B cell (primary cell): ENCODE results near the gene UTP4. TPM values are rescaled to one million over a fixed set of nuclear protein-coding genes. Genes with fewer than 3 reads are reported as not detected.

Experiments used
- ATAC-seq: fragments of 200-7000 bp; cut with Tn5 transposase; one replicate; pipeline ENCODE4 v1.10.0; 2021; ENCODE audit warnings: low read depth, mild to moderate bottlenecking, moderate number of reproducible peaks, moderate library complexity
- CTCF ChIA-PET: fragments of 350-600 bp; sonication (Branson Sonifier 250); formaldehyde crosslinking; loops from one replicate; lab custom pipeline; 2021; ENCODE audit warnings: antibody characterized with exemption, inconsistent platforms; lab: Charles Lee
- POLR2A ChIA-PET: fragments of 350-600 bp; sonication (Branson Sonifier 250); formaldehyde crosslinking; loops from one replicate; lab custom pipeline; 2021; ENCODE audit warnings: antibody characterized with exemption; lab: Charles Lee
- DNase-seq: peaks from one replicate; pipeline ENCODE4 v3.0.0; 2013
- H2AFZ ChIP-seq: 2 replicates; pipeline ENCODE4 v1.6.1; 2012; ENCODE audit warnings: mild to moderate bottlenecking, low read depth, low read length; ENCODE audit not compliant: insufficient read depth, poor library complexity, severe bottlenecking
- H3K27ac ChIP-seq, 2 donors: 1 replicate in 1 of 2; 2 replicates in 1 of 2; pipeline ENCODE4 v1.5.1; 2012 to 2013; ENCODE audit warnings: low read length in 2 of 2, mild to moderate bottlenecking in 2 of 2, moderate library complexity in 1 of 2
- H3K27me3 ChIP-seq, 4 experiments: fragments of 200-600 bp in 1 of 4; sonication (generic) in 1 of 4; replicated peaks in 1 of 4; 1 replicate in 2 of 4; 2 replicates in 2 of 4; pipeline versions ENCODE4 v1.6.1 to v1.7.0; 2013 to 2016; ENCODE audit warnings: low read length in 3 of 4, mild to moderate bottlenecking in 2 of 4, mixed read lengths in 1 of 4, moderate library complexity in 1 of 4; ENCODE audit not compliant: insufficient read depth in 4 of 4, control insufficient read depth in 3 of 4; ENCODE audit errors: control extremely low read depth in 1 of 4
- H3K36me3 ChIP-seq, 2 experiments: replicated peaks in 1 of 2; 1 replicate in 1 of 2; 2 replicates in 1 of 2; pipeline versions ENCODE4 v1.6.1 to v1.7.1; 2013; ENCODE audit warnings: low read length in 1 of 2; ENCODE audit not compliant: insufficient read depth in 2 of 2, control insufficient read depth in 1 of 2; ENCODE audit errors: control extremely low read depth in 1 of 2, extremely low read depth in 1 of 2
- H3K4me1 ChIP-seq, 2 donors: fragments of 200-600 bp in 1 of 2; sonication (generic) in 1 of 2; 1 replicate in 1 of 2; 2 replicates in 1 of 2; pipeline versions ENCODE4 v1.5.1 to v1.6.1; 2013 to 2017; ENCODE audit warnings: low read length in 2 of 2; ENCODE audit not compliant: control insufficient read depth in 2 of 2, insufficient read depth in 2 of 2
- H3K4me2 ChIP-seq: replicated peaks from 2 replicates; pipeline ENCODE3; 2012; ENCODE audit warnings: mild to moderate bottlenecking, low read depth, low read length; ENCODE audit not compliant: poor library complexity, severe bottlenecking
- H3K4me3 ChIP-seq, 5 experiments: fragments of 200-600 bp in 1 of 5; sonication (generic) in 1 of 5; 1 replicate in 3 of 5; 2 replicates in 2 of 5; pipeline versions ENCODE4 v1.5.1 to v1.7.0; 2011 to 2016; ENCODE audit warnings: low read length in 4 of 5, mild to moderate bottlenecking in 4 of 5, low read depth in 2 of 5, control low read depth in 1 of 5, moderate library complexity in 1 of 5; ENCODE audit not compliant: insufficient read depth in 1 of 5; ENCODE audit errors: control extremely low read depth in 1 of 5, extremely low read depth in 1 of 5
- H3K79me2 ChIP-seq: fragments of 200-600 bp; sonication (generic); one replicate; pipeline ENCODE4 v1.6.0; 2016; ENCODE audit warnings: low read length; ENCODE audit not compliant: control insufficient read depth, insufficient read depth
- H3K9ac ChIP-seq: fragments of 200-600 bp; sonication (generic); 2 replicates; pipeline ENCODE4 v1.6.1; 2017; ENCODE audit warnings: mild to moderate bottlenecking, low read length, moderate library complexity
- H3K9me3 ChIP-seq, 3 donors: one replicate each; pipeline versions ENCODE4 v1.6.1 to v1.7.1; 2013; ENCODE audit warnings: low read length in 2 of 3; ENCODE audit not compliant: control insufficient read depth in 2 of 3, insufficient read depth in 1 of 3; ENCODE audit errors: control extremely low read depth in 1 of 3
- H4K20me1 ChIP-seq: 2 replicates; pipeline ENCODE4 v1.6.0; 2012; ENCODE audit warnings: mild to moderate bottlenecking, low read length; ENCODE audit not compliant: insufficient read depth, control insufficient read depth, poor library complexity, severe bottlenecking
- H3K27ac Mint-ChIP-seq: one replicate; pipeline ENCODE4 v1.8.0; 2021; ENCODE audit warnings: mixed read lengths
- H3K27me3 Mint-ChIP-seq: one replicate; pipeline ENCODE4 v1.8.0; 2021; ENCODE audit warnings: mixed read lengths
- H3K4me1 Mint-ChIP-seq: one replicate; pipeline ENCODE4 v1.8.0; 2021; ENCODE audit warnings: mixed read lengths
- H3K4me3 Mint-ChIP-seq: one replicate; pipeline ENCODE4 v1.8.0; 2021; ENCODE audit warnings: mixed read lengths
- H3K9me3 Mint-ChIP-seq: one replicate; pipeline ENCODE4 v1.8.0; 2022; ENCODE audit warnings: mixed read lengths; ENCODE audit not compliant: insufficient read depth
- EZH2 ChIP-seq: IDR thresholded peaks from 2 replicates; pipeline ENCODE4 v1.6.1; 2012; ENCODE audit warnings: borderline replicate concordance, low read depth, mild to moderate bottlenecking, moderate library complexity, low read length; ENCODE audit not compliant: insufficient read depth, poor library complexity, severe bottlenecking
- WGBS: methylation state at CpG from one replicate; pipeline ENCODE4 v1.1.5; 2013; ENCODE audit warnings: missing lambda C conversion rate; ENCODE audit not compliant: insufficient coverage; 5-methylcytosine and 5-hydroxymethylcytosine counted together
- intact Hi-C: fragments of 100-400 bp; cut with micrococcal nuclease; formaldehyde crosslinking; loops from one replicate; pipeline ENCODE4 v1.10.0; 2022
- polyA plus RNA-seq: library from polyadenylated mRNA; depleted of rRNA; stranded (reverse); fragments of >200 nt; gene quantifications from 2 replicates; pipeline ENCODE4 v1.2.3, GENCODE V29; 2012
- total RNA-seq, 2 donors: library from RNA; stranded (reverse); fragments of 120-200 nt in 1 of 2; gene quantifications; 1 replicate in 1 of 2; 2 replicates in 1 of 2; pipeline versions ENCODE4 v1.2.3 to v1.2.4, GENCODE V29; 2013 to 2022
- TF ChIP-seq, protein P1 (sequence below): fragments of 200-600 bp; IDR thresholded peaks from one replicate; pipeline ENCODE4 v1.8.0; 2022; ENCODE audit warnings: antibody characterized with exemption, mild to moderate bottlenecking

UTP4 gene
- total and polyA plus RNA-seq, 2 donors (not counting 1 experiment from before 2014, with no cell fraction given), result 24.3 to 30.1 TPM

DNA sequence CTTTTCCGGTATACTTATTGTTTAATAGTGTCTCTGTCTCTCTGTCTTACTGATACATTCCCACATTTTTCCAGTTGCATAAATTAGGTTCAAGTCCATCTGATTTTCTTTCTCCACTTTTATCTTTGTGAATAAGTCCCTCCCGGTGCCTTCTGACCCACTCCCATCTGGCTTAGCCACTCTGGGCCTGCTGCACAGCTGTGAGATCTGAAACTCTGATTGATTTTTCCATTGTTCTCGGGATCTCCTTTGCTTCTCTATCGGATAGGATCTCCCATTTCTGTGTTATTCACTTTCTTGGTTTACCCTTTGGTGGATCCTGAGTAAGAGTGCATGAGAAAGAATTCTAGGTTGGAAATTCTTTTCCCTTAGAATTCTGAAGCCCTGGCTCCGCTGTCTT lies 8.6 kb downstream of the UTP4 start:
- H3K27me3 ChIP-seq, result no peaks in the 10 kb centered on the region
- TF ChIP-seq, protein P1, sequence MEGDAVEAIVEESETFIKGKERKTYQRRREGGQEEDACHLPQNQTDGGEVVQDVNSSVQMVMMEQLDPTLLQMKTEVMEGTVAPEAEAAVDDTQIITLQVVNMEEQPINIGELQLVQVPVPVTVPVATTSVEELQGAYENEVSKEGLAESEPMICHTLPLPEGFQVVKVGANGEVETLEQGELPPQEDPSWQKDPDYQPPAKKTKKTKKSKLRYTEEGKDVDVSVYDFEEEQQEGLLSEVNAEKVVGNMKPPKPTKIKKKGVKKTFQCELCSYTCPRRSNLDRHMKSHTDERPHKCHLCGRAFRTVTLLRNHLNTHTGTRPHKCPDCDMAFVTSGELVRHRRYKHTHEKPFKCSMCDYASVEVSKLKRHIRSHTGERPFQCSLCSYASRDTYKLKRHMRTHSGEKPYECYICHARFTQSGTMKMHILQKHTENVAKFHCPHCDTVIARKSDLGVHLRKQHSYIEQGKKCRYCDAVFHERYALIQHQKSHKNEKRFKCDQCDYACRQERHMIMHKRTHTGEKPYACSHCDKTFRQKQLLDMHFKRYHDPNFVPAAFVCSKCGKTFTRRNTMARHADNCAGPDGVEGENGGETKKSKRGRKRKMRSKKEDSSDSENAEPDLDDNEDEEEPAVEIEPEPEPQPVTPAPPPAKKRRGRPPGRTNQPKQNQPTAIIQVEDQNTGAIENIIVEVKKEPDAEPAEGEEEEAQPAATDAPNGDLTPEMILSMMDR, result no peak
- no peak for TF ChIP-seq EZH2
- H3K4me1 Mint-ChIP-seq, result no peaks in the 10 kb centered on the region
- no peak overlapping the region for H3K4me3 ChIP-seq
- no peaks in the 10 kb centered on the region for H3K4me1 ChIP-seq
- H3K4me3 Mint-ChIP-seq, result no peak overlapping the region
- H3K4me2 ChIP-seq, result no peak overlapping the region
- CTCF ChIA-PET, result interaction anchor here (0.9 to 1.4 kb wide), 2 partner anchors 9 to 17 kb away, joined by 4 to 5 read pairs; no protein-coding TSS in a partner anchor
- no peaks in the 10 kb centered on the region for H4K20me1 ChIP-seq
- no peaks in the 10 kb centered on the region for H3K9me3 ChIP-seq
- no peak overlapping the region for H3K27ac ChIP-seq
- peaks cover 5 to 78% of the 10 kb centered on the region in 2 experiments for H3K36me3 ChIP-seq
- peaks cover 37% of the 10 kb centered on the region for H3K79me2 ChIP-seq
- DNase-seq, result no peak
- no peak overlapping the region for H3K27ac Mint-ChIP-seq
- no peak overlapping the region for H3K9ac ChIP-seq
- no peak for ATAC-seq
- no peaks in the 10 kb centered on the region for H3K27me3 Mint-ChIP-seq
- no peaks in the 10 kb centered on the region for H3K9me3 Mint-ChIP-seq
- POLR2A ChIA-PET, result no interaction called here
- H2AFZ ChIP-seq, result no peak overlapping the region
- intact Hi-C loops, result no loop called here
- 100% methylated on average over 2 of the region's 5 CpGs for WGBS

DNA sequence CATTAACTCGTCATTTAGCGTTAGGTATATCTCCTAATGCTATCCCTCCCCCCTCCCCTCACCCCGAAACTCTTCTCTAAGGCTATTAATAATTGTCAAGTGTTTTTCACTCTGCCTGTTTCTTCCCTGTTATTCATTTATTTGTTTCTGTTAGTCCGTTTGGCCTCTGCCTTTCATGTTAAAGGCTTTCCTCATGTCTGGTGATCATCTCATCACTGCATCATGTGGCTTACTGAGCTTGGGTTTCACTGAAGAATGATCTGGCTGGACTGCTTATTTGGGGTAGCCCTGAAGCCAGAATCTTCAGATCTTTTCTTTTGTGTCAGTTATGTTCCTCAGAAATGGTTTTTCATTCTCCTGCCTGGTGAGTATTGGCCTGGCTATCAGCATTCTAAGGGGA lies 9.5 kb downstream of the UTP4 start:
- no peak overlapping the region for H3K9ac ChIP-seq
- intact Hi-C loops, result no loop called here
- H3K4me2 ChIP-seq, result no peak overlapping the region
- no peaks in the 10 kb centered on the region for H3K4me1 ChIP-seq
- WGBS, result 83% methylated on average over 1 of the region's 4 CpGs
- H3K27ac ChIP-seq, result no peak overlapping the region
- Mint-ChIP-seq H3K9me3 (no peaks in the 10 kb centered on the region), H3K27me3 (no peaks in the 10 kb centered on the region), H3K27ac (no peak overlapping the region), H3K4me1 (no peaks in the 10 kb centered on the region), H3K4me3 (no peak overlapping the region)
- ATAC-seq (no peak), DNase-seq (no peak)
- ChIA-PET POLR2A (no interaction called here), CTCF (interaction anchor here (1.1 kb wide), 1 partner anchor 146 kb away, joined by 3 read pairs; no protein-coding TSS in a partner anchor)
- no peaks in the 10 kb centered on the region for H3K9me3 ChIP-seq
- H4K20me1 ChIP-seq, result no peaks in the 10 kb centered on the region
- TF ChIP-seq, protein P1, result no peak
- no peak for TF ChIP-seq EZH2
- no peak overlapping the region for H2AFZ ChIP-seq
- peaks cover 5 to 75% of the 10 kb centered on the region in 2 experiments for H3K36me3 ChIP-seq
- peaks cover 32% of the 10 kb centered on the region for H3K79me2 ChIP-seq
- H3K4me3 ChIP-seq, result no peak overlapping the region
- H3K27me3 ChIP-seq, result no peaks in the 10 kb centered on the region
